GM19043 (cell line): ENCODE results near the gene STXBP4.

Source experiments
- ATAC-seq: cut with Tn5 transposase; IDR thresholded peaks from one replicate; pipeline ENCODE4 v1.9.1; 2021; ENCODE audit warnings: low read depth; ENCODE audit not compliant: unreplicated experiment

STXBP4 gene

GRCh38 chr17:54968262-54968987, at the start of gene STXBP4, which contains the start of gene COX11:
TSS of gene STXBP4 (plus strand) at chr17:54968765. CDS start at chr17:54986220, 17,455 bp downstream.
TSS of gene COX11 (minus strand) at chr17:54968654. CDS start at chr17:54968646, 8 bp downstream.
- ATAC-seq, result peak; percentile 86

GRCh38 chr17:54919425-54919824, 49.1 kb upstream of the STXBP4 start:
- ATAC-seq, result no peak

DNA sequence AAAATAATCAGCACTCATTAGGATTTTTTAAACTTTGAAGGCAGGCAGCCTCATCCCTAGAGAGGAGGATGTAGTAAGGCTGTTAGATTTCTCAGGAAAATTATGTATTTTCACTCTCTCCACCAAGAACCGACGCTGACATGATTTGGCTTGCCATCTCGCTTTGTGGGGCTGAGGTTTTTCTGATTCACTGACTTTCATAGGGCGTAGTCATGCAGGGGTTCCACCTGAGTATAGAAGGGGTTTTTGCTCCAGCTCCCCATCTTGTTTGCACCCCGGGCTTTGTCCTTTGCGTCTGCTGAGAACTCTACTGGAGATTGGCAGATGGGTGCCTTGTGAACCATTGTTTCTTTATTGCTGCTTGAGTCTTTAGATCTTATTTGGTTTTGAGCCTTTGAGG, 47.7 kb upstream of the STXBP4 start:
- no peak for ATAC-seq

- ATAC-seq, result no peak
Measured at GRCh38 chr17:54924405-54924804, 44.2 kb upstream of the STXBP4 start.

GRCh38 chr17:54927525-54927924, 41.0 kb upstream of the STXBP4 start:
- no peak for ATAC-seq

GRCh38 chr17:54932711-54933110, 35.9 kb upstream of the STXBP4 start:
- ATAC-seq, result no peak

- no peak for ATAC-seq
Measured at GRCh38 chr17:54933921-54934320, 34.6 kb upstream of the STXBP4 start.

DNA sequence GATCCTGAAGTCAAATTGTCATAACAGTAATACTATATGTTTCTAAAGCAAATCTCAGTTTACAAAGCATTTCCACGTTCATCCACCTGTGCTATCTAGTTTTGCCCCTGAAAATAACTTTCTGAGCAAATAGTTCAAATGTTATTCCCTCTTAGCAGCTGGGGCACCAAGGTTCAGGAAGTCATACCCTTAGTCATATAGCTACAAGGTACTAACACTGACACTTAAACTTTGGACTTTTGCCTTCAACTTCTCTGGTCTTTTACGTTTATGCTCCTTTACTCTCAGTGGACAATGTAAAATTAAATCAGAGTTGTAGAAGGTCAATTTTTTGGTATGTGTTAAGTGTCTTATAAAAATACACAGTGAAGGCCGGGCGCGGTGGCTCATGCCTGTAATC, 33.1 kb upstream of the STXBP4 start:
- no peak for ATAC-seq

- ATAC-seq, result no peak
Measured at GRCh38 chr17:54937018-54937417, 31.5 kb upstream of the STXBP4 start.

DNA sequence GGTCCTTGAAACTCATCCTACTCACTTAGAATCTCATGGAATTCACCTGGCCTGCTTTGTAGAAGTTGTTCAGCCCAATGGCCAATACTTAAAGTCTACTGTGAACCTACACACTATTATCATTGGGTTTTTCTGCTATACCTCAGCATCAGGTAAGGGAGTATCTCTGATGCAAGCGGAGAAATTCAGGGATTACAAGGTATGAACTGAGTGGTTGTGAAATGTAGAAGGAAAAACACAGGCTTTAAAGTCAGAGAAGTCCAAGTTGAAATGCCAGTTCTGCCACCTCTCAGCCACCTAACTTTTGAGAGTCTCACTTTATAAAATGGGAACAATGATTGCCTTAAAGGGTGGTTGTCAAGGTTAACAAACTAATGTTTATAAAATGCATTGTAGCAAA, 31.1 kb upstream of the STXBP4 start:
- no peak for ATAC-seq

GRCh38 chr17:54941285-54941684, 27.3 kb upstream of the STXBP4 start:
- no peak for ATAC-seq

GRCh38 chr17:54944796-54945195, 23.8 kb upstream of the STXBP4 start:
- ATAC-seq, result no peak

DNA sequence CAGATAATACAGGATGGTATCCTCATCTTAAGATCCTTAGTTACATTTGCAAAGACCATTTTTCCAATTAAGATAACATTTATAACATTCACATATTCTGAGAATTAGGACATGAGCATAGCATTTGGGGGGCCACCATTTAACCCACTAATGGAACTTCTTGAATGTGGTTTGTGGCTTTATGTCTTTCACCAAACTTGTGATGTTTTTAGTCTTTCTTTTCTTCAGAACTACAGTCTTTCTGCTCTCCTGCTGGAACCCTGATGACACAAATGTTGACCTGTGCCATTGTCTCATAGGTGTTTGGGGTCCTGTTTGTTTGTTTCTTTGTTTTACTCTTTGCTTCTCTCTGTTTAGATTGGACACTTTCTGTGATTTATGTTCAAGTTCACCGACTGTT, 23.3 kb upstream of the STXBP4 start:
- no peak for ATAC-seq

- no peak for ATAC-seq
Measured at GRCh38 chr17:54945671-54946070, 22.9 kb upstream of the STXBP4 start.

DNA sequence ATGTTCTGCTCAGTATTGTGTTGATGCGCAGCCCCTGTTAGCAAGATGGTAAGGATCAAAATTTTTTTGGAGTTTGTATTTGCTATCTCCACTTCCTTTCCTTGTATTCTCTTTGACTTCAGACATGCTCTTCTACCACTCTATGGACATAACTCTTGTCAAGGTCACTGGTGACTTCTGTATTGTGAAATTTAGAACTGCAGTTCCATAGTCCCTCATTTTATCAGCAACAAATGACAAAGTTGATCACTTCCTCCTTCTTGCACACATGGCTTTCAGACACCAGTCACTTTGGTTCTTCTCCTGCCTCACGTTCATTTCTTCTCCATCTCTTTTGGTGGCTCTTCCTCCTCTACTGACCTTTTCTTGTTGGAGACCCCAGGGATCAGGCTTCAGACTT, 21.2 kb upstream of the STXBP4 start:
- ATAC-seq, result no peak

DNA sequence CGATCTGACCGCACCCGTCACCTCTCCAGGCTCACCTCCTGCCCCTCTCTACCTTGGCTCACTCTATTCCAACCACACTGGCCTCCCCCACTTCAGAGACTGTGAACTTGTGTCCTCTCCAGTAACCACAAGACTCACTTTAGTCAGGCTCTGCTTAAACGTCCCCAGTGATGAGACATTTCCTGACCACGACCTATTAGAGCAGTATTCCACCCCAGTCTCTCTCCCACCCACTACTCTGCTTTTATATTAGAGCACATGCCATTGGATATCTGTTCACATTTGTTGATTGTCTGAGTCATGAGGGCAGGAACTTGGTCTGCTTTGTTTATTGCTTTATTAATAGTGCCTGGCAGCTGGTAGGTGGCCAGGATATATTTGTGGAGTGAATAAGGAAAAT, 20.2 kb upstream of the STXBP4 start:
- no peak for ATAC-seq

DNA sequence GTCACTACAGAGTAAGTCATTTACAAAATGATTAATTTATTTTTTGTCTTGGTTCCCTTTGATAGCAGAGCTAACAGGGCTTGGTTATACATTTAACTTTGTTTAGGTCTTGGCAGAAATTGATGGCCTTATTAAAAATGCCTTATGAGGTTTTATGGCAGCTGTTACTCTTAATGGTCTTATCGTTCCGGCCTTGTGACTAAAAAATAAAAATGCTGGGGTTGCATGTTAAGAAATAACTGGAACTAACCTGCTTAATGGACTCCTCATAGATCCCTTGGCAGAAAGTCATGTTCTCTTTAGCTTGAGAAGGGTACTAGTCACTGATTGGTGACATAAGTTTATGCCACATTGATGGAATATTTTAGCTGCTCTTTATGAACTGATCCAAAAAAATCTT, 18.4 kb upstream of the STXBP4 start:
- no peak for ATAC-seq

GRCh38 chr17:54951286-54951685, 17.3 kb upstream of the STXBP4 start:
- no peak for ATAC-seq

GRCh38 chr17:54956791-54957190, 11.8 kb upstream of the STXBP4 start:
- no peak for ATAC-seq

- peak; percentile 7 for ATAC-seq
Measured at GRCh38 chr17:54967621-54968261, 824 bp upstream of the STXBP4 start.

GRCh38 chr17:54968988-54969332, 395 bp downstream of the STXBP4 start:
- ATAC-seq, result peak; percentile 27
